Measurements from ENCODE around the gene DENND1B.
"Not testable (repeated sequence)": the region's sequence is repeated elsewhere in the genome, so short reads cannot be mapped to it uniquely, and the experiment has no call there.

Gene DENND1B

GRCh38 chr1:197559244-197559643 lies 216.0 kb downstream of the DENND1B start:
- no peak for DNase-seq (ENCODE audit: low read depth)

- DNase-seq (ENCODE audit: low read depth): no peak
Observed at GRCh38 chr1:197557302-197557701, 218.0 kb downstream of the DENND1B start.

- DNase-seq (ENCODE audit: low read depth): no peak
Observed at GRCh38 chr1:197553281-197553680, 222.0 kb downstream of the DENND1B start.

- DNase-seq (ENCODE audit: low read depth): no peak
Observed at GRCh38 chr1:197546989-197547388, 228.3 kb downstream of the DENND1B start.

GRCh38 chr1:197544553-197544952 lies 230.7 kb downstream of the DENND1B start:
- DNase-seq (ENCODE audit: low read depth): no peak

- no peak for DNase-seq (ENCODE audit: low read depth)
Observed at GRCh38 chr1:197544130-197544529, 231.2 kb downstream of the DENND1B start.

GRCh38 chr1:197541411-197541810 lies 233.9 kb downstream of the DENND1B start:
- no peak for DNase-seq (ENCODE audit: low read depth)

- no peak for DNase-seq (ENCODE audit: low read depth)
Observed at GRCh38 chr1:197526736-197527371, 248.4 kb downstream of the DENND1B start.

- DNase-seq (ENCODE audit: low read depth): no peak
Observed at GRCh38 chr1:197521118-197521739, 254.1 kb downstream of the DENND1B start.

- DNase-seq (ENCODE audit: low read depth): no peak
Observed at GRCh38 chr1:197519741-197520334, 255.4 kb downstream of the DENND1B start.

GRCh38 chr1:197515421-197515820 lies 259.9 kb downstream of the DENND1B start:
- DNase-seq (ENCODE audit: low read depth): no peak

- no peak for DNase-seq (ENCODE audit: low read depth)
Observed at GRCh38 chr1:197510691-197511378, 264.4 kb downstream of the DENND1B start.

GRCh38 chr1:197496722-197497121 lies 278.6 kb downstream of the DENND1B start:
- no peak for DNase-seq (ENCODE audit: low read depth)

GRCh38 chr1:197491505-197491904 lies 283.8 kb downstream of the DENND1B start:
- not testable (repeated sequence) for DNase-seq (ENCODE audit: low read depth)

- DNase-seq (ENCODE audit: low read depth): no peak
Observed at GRCh38 chr1:197486946-197487345, 288.3 kb downstream of the DENND1B start.

GRCh38 chr1:197485790-197486189 lies 289.5 kb downstream of the DENND1B start:
- DNase-seq (ENCODE audit: low read depth): no peak

- DNase-seq (ENCODE audit: low read depth): no peak
Observed at GRCh38 chr1:197481101-197481500, 294.2 kb downstream of the DENND1B start.

GRCh38 chr1:197480446-197480845 lies 294.8 kb downstream of the DENND1B start:
- no peak for DNase-seq (ENCODE audit: low read depth)

GRCh38 chr1:197472141-197472540 lies 303.1 kb downstream of the DENND1B start:
- no peak for DNase-seq (ENCODE audit: low read depth)

GRCh38 chr1:197471248-197471985 lies 303.9 kb downstream of the DENND1B start:
- no peak for DNase-seq (ENCODE audit: low read depth)

GRCh38 chr1:197470330-197470729 lies 304.9 kb downstream of the DENND1B start:
- no peak for DNase-seq (ENCODE audit: low read depth)

GRCh38 chr1:197469620-197470210 lies 305.6 kb downstream of the DENND1B start:
- DNase-seq (ENCODE audit: low read depth): no peak

All from T follicular helper cell (primary cell).